Measurements from ENCODE around the gene OSBPL8. TPM values are rescaled to one million over a fixed set of nuclear protein-coding genes. Genes with fewer than 3 reads are reported as not detected.

Gene OSBPL8
- total and polyA plus RNA-seq, 9 of the 15 experiments (the other 6 are each of a cell fraction or from before 2014, with no cell fraction given): 17.4 to 82.7 (median 42.8) TPM

GRCh38 chr12:76544601-76545261 is 14.8 kb downstream of the OSBPL8 start (continued):
- TF ChIP-seq TSHZ1 (CRISPR knock-in tag; IDR thresholded peaks at IDR 0.05) (no peak), CTCFL (IDR thresholded peaks at IDR 0.05; ENCODE audit: borderline replicate concordance, insufficient read depth, low read depth, low read length, poor library complexity, severe bottlenecking) (no peak), ELK3 (CRISPR knock-in tag; IDR thresholded peaks at IDR 0.05) (no peak), BACH1 (tag; IDR thresholded peaks at IDR 0.05) (no peak)
